GM19328 (cell line): Measurements from ENCODE around the gene COQ4.
A peak's percentile ranks its signal among the peaks of the same experiment; 100 is the strongest.
"Not testable (repeated sequence)": the region's sequence is repeated elsewhere in the genome, so short reads cannot be mapped to it uniquely, and the experiment has no call there.

Experiments
- ATAC-seq: cut with Tn5 transposase; IDR thresholded peaks from one replicate; pipeline ENCODE4 v1.9.1; 2021; ENCODE audit warnings: mild to moderate bottlenecking, moderate library complexity; ENCODE audit not compliant: unreplicated experiment

COQ4 gene

GRCh38 chr9:128322404-128323211 lies at the start of gene COQ4, which contains the start of gene TRUB2:
COQ4 (plus strand) TSS chr9:128322839; CDS start chr9:128322859, 20 bp downstream.
TRUB2 (minus strand) TSS chr9:128322447; CDS start chr9:128322408, 39 bp downstream.
- peak; percentile 71 for ATAC-seq

DNA sequence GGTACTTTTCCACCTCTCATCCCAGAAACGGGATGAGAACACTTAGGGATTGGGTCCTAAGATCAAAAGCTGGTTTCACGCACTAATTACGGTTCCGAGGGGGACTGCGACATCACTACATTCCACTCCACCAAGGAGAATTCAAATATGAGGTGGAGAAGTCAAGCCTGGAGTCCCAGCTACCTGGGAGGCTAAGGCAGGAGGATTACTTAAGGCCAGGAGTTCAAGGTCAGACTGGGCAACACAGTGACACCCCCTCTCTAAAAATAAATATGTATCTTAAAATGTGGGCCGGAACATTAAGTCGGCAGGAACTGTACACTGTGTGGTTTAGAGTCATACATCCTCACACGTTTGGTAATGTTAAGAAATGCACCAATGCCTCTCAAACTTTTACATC lies 48.4 kb upstream of the COQ4 start:
- ATAC-seq = no peak

- ATAC-seq = peak; percentile 43
These were observed 47.2 kb upstream of the COQ4 start, which contains the start of gene GOLGA2 for GRCh38 chr9:128275198-128276007. GOLGA2 (minus strand) TSS chr9:128276007; CDS start chr9:128275976, 31 bp downstream.

GRCh38 chr9:128276008-128276573 lies 46.5 kb upstream of the COQ4 start, which contains the start of gene SWI5:
SWI5 (plus strand) TSS chr9:128276276.
- ATAC-seq = peak; percentile 95

- no peak for ATAC-seq
These were observed 45.9 kb upstream of the COQ4 start for GRCh38 chr9:128276574-128277270.

DNA sequence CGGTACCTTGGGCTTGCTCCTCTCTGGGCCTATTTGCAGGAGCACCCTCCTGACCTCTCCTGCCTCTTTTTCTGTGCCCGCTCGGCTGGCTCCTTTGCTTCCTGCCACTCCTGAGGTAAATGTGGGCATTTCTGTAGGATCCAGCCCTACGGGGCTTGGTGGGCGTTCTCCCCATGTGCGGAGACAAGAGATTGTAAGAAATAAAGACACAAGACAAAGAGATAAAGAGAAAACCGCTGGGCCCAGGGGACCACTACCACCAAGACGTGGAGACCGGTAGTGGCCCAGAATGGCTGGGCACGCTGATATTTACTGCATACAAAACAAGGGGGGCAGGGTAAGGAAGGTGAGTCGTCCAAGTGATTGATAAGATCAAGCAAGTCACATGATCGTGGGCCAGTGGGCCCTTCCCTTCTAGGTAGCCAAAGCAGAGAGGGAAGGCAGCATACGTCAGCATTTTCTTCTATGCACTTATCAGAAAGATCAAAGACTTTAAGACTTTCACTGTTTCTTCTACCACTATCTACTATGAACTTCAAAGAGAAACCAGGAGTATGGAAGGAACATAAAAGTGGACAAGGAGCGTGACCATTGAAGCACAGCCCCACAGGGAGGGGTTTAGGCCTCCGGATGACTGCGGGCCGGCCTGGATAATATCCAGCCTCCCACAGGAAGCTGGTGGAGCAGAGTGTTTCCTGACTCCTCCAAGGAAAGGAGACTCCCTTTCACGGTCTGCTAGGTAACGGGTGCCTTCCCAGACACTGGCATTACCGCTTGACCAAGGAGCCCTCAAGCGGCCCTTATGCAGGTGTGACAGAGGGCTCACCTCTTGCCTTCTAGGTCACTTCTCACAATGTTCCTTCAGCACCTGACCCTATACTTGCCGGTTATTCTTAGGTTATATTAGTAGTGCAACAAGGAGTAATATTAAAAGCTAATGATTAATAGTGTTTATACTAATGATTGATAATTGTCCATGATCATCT lies 43.3 kb upstream of the COQ4 start:
- not testable (repeated sequence) for ATAC-seq

DNA sequence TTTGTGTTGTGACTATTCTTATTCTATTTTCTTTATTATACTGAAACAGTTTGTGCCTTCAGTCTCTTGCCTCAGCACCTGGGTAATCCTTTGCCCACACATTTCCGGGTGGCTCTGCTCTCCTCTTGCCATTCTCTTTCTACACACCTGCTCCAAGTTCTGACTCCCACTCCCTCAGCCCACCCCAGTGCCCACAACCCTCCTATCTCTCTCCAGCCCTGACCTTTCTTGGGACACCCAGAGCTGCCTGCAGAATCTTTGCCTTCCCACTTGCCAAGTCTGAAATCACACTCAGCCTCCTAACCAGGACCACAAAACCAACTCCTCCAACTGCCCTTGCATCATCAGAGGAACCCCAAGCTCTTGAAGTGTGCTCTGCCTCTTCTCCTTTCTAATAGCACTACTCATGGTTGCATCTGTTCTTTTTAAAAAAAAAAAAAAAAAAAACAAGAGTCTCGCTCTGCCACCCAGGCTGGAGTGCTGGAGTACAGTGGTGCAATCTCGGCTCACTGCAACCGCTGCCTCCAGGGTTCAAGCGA lies 42.5 kb upstream of the COQ4 start:
- no peak for ATAC-seq

DNA sequence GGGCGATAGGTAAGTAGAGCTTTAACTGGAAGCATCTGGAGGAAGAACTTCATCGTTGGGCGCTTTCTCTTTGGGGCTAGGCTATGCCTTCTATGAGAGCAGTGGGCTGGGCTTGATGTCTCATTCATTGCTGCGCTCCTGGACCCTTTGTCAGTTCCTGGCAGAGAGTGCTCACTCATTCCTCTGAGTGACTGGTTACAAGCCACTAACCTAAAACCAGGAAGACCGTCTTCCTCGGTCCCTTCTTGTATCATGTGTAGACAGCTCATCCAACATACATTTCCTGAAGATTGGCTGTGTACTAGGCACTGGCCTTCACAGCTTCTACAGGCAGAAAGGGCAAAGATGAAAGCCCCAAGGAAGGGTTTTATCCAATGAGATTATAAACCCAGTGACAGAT lies 40.1 kb upstream of the COQ4 start:
- ATAC-seq = no peak

- no peak for ATAC-seq
These were observed 37.4 kb upstream of the COQ4 start for GRCh38 chr9:128285033-128285784.

DNA sequence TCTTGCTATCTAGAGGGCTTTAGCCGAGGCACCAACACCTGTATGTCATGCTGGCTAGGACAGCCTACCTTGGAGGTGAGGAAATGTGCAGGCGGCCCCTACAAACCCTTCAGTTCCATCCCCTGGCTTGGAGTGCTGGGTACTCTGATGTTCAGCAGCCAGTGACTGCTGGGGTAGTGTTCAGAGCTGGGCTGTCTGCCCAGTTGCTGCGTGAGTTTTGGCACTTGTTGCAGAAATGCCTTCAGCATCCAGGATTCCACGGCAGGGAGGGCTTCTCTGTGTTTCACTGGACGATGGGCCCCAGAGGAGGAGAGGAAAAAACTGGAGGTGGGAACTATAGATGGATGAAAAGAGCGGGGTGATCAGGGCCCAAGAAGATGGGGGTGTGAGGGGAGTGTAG lies 36.2 kb upstream of the COQ4 start:
- ATAC-seq = no peak

DNA sequence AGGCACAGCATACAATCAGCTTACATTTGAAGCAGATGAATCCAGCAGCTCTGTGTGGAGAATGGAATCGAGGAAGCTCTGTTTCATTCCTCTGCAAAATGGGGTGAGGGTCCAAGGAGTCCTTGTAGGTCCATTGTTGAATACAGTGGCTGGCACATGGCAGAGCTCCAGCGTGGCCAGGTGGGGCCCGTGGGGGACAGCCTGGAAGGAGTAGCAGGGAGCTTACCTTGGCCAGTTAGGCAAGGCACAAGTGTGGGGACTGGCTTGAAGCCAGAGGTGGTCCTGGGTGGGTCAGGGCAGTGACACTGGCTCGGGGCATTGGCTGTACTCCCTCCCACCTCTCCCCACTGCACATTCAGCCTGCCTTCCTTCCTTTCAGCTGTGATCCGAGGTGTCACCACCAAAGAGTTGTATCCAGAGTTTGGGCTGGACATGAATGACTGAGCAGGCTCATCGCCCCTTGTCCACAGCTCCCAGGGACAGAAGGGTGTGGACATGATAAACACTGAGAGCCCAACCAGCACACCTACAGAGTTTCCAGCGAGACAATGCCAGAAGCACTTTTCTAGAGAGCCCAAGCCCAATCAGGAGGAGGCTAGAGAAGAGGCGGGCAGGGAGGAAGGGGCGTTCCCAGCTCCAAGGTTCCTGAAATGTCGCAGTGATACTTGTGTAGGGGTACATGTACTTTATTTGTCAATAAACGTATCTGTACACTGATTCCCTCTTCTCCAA lies 34.2 kb upstream of the COQ4 start:
- ATAC-seq = no peak

DNA sequence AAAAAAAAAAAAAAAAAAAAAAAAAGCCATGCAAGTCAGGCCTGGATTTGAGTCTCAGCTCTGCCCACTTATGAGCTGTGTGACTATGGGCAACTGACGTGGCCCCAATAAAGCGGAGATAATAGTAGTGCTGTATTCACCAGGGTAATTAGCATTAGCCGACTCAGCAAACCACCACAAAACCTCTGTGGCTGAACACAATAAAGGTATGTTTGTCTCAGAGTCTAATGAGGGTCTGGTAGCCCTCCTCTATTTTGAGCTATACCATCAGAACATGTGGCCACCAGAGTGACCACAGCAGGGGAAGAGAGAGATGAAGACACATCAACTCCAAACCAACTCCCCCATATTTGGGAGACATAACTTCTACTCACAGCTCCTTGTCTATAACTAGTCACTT lies 30.6 kb upstream of the COQ4 start:
- no peak for ATAC-seq

GRCh38 chr9:128293091-128293490 lies 29.5 kb upstream of the COQ4 start:
- no peak for ATAC-seq

GRCh38 chr9:128294142-128294541 lies 28.5 kb upstream of the COQ4 start:
- ATAC-seq = no peak

DNA sequence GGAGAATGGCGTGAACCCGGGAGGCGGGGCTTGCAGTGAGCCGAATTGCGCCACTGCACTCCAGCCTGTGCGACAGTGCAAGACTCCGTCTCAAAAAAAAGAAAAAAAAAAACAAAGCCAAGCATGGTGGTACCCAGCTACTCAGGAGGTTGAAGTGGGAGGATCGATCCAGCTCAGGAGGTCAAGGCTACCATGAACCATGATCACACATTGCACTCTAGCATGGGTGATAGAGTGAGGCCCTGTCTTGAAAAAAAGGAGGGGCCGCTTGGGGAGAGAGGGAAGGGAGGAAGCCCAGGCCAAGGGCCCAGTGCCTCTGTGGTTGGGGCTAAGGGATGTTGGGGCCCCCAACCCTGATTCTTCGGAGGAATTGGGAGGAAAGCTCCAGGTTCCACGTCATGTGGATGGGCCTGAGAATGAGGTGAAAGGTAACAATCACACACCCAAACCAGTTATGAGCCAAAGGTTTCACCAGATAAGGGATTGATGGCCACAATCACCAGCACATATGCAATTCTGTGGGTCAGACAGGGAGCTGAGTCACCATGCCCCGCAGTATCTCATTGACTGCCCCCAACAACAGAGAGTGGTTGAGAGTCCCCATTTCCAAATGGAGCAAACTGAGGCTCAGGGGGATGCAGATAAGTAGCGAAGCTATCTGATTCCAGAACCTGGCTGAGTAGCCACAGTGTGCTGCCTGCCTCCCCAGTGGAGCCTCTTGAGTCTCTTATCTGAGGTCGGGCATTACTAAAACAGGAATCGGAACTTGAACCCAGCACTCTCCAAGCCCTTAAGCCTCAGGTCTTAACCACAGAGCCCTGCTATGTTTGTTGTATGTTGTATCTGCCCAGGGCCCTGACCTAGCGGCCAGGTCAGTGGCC lies 26.1 kb upstream of the COQ4 start:
- ATAC-seq = no peak

- no peak for ATAC-seq
These were observed 25.3 kb upstream of the COQ4 start for GRCh38 chr9:128297221-128297773.
